GM23338 (cell line): ENCODE measurements around the gene ADSS1. TPM values are rescaled to one million over a fixed set of nuclear protein-coding genes. Genes with fewer than 3 reads are reported as not detected.
A peak's percentile ranks its signal among the peaks of the same experiment; 100 is the strongest.

ENCODE experiments used
- ATAC-seq: fragments of 200-7000 bp; cut with Tn5 transposase; 3 replicates; pipeline ENCODE4 v1.9.1; 2020
- DNase-seq: peaks from one replicate; pipeline ENCODE4 v3.0.0-alpha.2; 2015; ENCODE audit warnings: low spot score
- H2AFZ ChIP-seq: fragments of 200-600 bp; sonication (generic); 2 replicates; pipeline ENCODE4 v1.8.0; 2016; ENCODE audit warnings: antibody characterized with exemption, mild to moderate bottlenecking, moderate library complexity
- H3F3A ChIP-seq: fragments of 200-600 bp; sonication (generic); replicated peaks from 2 replicates; pipeline ENCODE4 v1.8.0; 2017; ENCODE audit warnings: antibody characterized with exemption, mixed run types, low read depth
- H3K27ac ChIP-seq: fragments of 200-600 bp; sonication (generic); 2 replicates; pipeline ENCODE4 v1.6.1; 2016; ENCODE audit warnings: low read depth
- H3K27me3 ChIP-seq: fragments of 200-600 bp; sonication (generic); 2 replicates; pipeline ENCODE4 v1.8.0; 2016; ENCODE audit warnings: mild to moderate bottlenecking, mixed run types, moderate library complexity; ENCODE audit not compliant: insufficient read depth
- H3K36me3 ChIP-seq: fragments of 200-600 bp; sonication (generic); 2 replicates; pipeline ENCODE4 v1.8.0; 2016; ENCODE audit warnings: mild to moderate bottlenecking; ENCODE audit not compliant: insufficient read depth
- H3K4me1 ChIP-seq: fragments of 200-600 bp; sonication (generic); 2 replicates; pipeline ENCODE4 v1.8.0; 2016; ENCODE audit warnings: mild to moderate bottlenecking, moderate library complexity; ENCODE audit not compliant: insufficient read depth
- H3K4me2 ChIP-seq: fragments of 200-600 bp; sonication (generic); 2 replicates; pipeline ENCODE4 v1.7.1; 2017; ENCODE audit warnings: mixed run types
- H3K4me3 ChIP-seq: fragments of 200-600 bp; sonication (generic); 2 replicates; pipeline ENCODE4 v1.6.1; 2016; ENCODE audit warnings: mixed run types
- H3K79me2 ChIP-seq: fragments of 200-600 bp; sonication (generic); replicated peaks from 2 replicates; pipeline ENCODE4 v1.8.0; 2017; ENCODE audit warnings: mild to moderate bottlenecking; ENCODE audit not compliant: insufficient read depth
- H3K9me2 ChIP-seq: fragments of 200-600 bp; sonication (generic); 2 replicates; pipeline ENCODE4 v1.8.0; 2017; ENCODE audit not compliant: insufficient read depth
- H4K20me1 ChIP-seq: fragments of 200-600 bp; sonication (generic); replicated peaks from 2 replicates; pipeline ENCODE4 v1.8.0; 2017; ENCODE audit warnings: mild to moderate bottlenecking; ENCODE audit not compliant: insufficient read depth
- H3K27ac Mint-ChIP-seq: 2 replicates; pipeline ENCODE4 v1.8.0; 2020; ENCODE audit warnings: inconsistent platforms, mild to moderate bottlenecking, moderate library complexity, mixed read lengths
- H3K27me3 Mint-ChIP-seq: 3 replicates; pipeline ENCODE4 v1.8.0; 2022; ENCODE audit warnings: low read depth, mild to moderate bottlenecking, moderate library complexity, mixed read lengths, inconsistent platforms; ENCODE audit not compliant: insufficient read depth, poor library complexity
- H3K36me3 Mint-ChIP-seq: 3 replicates; pipeline ENCODE4 v1.8.0; 2021; ENCODE audit warnings: low read depth, mild to moderate bottlenecking, inconsistent platforms, moderate library complexity, mixed read lengths
- H3K4me1 Mint-ChIP-seq: 3 replicates; pipeline ENCODE4 v1.8.0; 2020; ENCODE audit warnings: mild to moderate bottlenecking, inconsistent platforms, mixed read lengths
- H3K4me3 Mint-ChIP-seq: 3 replicates; pipeline ENCODE4 v1.8.0; 2021; ENCODE audit warnings: moderate library complexity, mild to moderate bottlenecking, inconsistent platforms, mixed read lengths
- H3K9me3 Mint-ChIP-seq: 3 replicates; pipeline ENCODE4 v1.8.0; 2020; ENCODE audit warnings: moderate library complexity, mild to moderate bottlenecking, inconsistent platforms, mixed read lengths
- CREB1 ChIP-seq: fragments of 250-450 bp; sonication (Bioruptor Pico); IDR thresholded peaks from 2 replicates; pipeline ENCODE4 v1.5.0; 2020; ENCODE audit warnings: low read depth, mild to moderate bottlenecking, moderate library complexity
- CTCF ChIP-seq, 2 experiments: fragments of 200-600 bp in 1 of 2; sonication (generic) in 1 of 2; conservative IDR thresholded peaks; 2 replicates each; pipeline versions ENCODE4 v1.5.1 to v1.6.1; 2016 to 2017; ENCODE audit warnings: antibody characterized with exemption in 2 of 2, low read depth in 2 of 2, mild to moderate bottlenecking in 2 of 2, moderate library complexity in 1 of 2
- ETS1 ChIP-seq: IDR thresholded peaks from 2 replicates; pipeline ENCODE4 v1.6.1; 2016; ENCODE audit warnings: antibody characterized with exemption
- EZH2 ChIP-seq: fragments of 200-600 bp; sonication (generic); IDR thresholded peaks from one replicate; pipeline ENCODE4 v1.8.0; 2017; ENCODE audit warnings: antibody characterized with exemption, mild to moderate bottlenecking, low read depth; ENCODE audit not compliant: unreplicated experiment
- EZH2phosphoT487 ChIP-seq: fragments of 200-600 bp; sonication (generic); IDR thresholded peaks from one replicate; pipeline ENCODE4 v1.8.1; 2018; ENCODE audit warnings: antibody characterized with exemption; ENCODE audit not compliant: unreplicated experiment
- JUNB ChIP-seq: IDR thresholded peaks from one replicate; pipeline ENCODE4 v1.6.1; 2016; ENCODE audit warnings: antibody characterized with exemption; ENCODE audit not compliant: unreplicated experiment
- NANOG ChIP-seq: IDR thresholded peaks from 2 replicates; pipeline ENCODE4 v1.6.1; 2016; ENCODE audit warnings: antibody characterized with exemption, borderline replicate concordance
- POLR2AphosphoS5 ChIP-seq: IDR thresholded peaks from 2 replicates; pipeline ENCODE4 v1.6.1; 2016; ENCODE audit warnings: antibody characterized with exemption, low read depth
- REST ChIP-seq: IDR thresholded peaks from one replicate; pipeline ENCODE4 v1.6.1; 2018; ENCODE audit warnings: antibody characterized with exemption; ENCODE audit not compliant: unreplicated experiment
- STAT1 ChIP-seq: IDR thresholded peaks from one replicate; pipeline ENCODE4 v1.6.1; 2016; ENCODE audit warnings: antibody characterized with exemption; ENCODE audit not compliant: unreplicated experiment
- ZNF114 ChIP-seq: fragments of 250-450 bp; sonication (Bioruptor Pico); IDR thresholded peaks from 2 replicates; pipeline ENCODE4 v1.5.0; 2020; ENCODE audit warnings: mild to moderate bottlenecking, moderate library complexity
- ZNF331 ChIP-seq: fragments of 250-450 bp; sonication (Bioruptor Pico); IDR thresholded peaks from 2 replicates; pipeline ENCODE4 v1.5.0; 2020; ENCODE audit warnings: low read depth, mild to moderate bottlenecking, moderate library complexity
- ZNF462 ChIP-seq: fragments of 250-450 bp; sonication (Bioruptor Pico); IDR thresholded peaks from 2 replicates; pipeline ENCODE4 v1.5.0; 2020; ENCODE audit warnings: mild to moderate bottlenecking, moderate library complexity
- polyA plus RNA-seq: library from polyadenylated mRNA; unstranded; fragments of >200 nt; fragmentation: Nextera tagmentation; extraction: Ambion mirVana; gene quantifications from 2 replicates; pipeline ENCODE4 v1.2.1, GENCODE V29; 2016
- total RNA-seq: library from RNA; depleted of rRNA; stranded (reverse); fragments of >200 nt; shearing (Covaris generic); gene quantifications from 2 replicates; pipeline ENCODE4 v1.2.3, GENCODE V29; 2014

ADSS1 gene
- total and polyA plus RNA-seq, 2 experiments from 2014 or later, result 9.5 to 11.6 TPM

GRCh38 chr14:104680056-104680805 is 43.8 kb upstream of the ADSS1 start:
- no peaks in the 10 kb centered on the region for H4K20me1 ChIP-seq
- TF ChIP-seq ZNF462 (CRISPR knock-in tag) (no peak), ZNF114 (CRISPR knock-in tag) (no peak), ETS1 (no peak), JUNB (no peak), STAT1 (no peak), CTCF (conservative IDR thresholded peaks at IDR 0.05; ENCODE audit: low read depth in 2 of 2) (no peak), CREB1 (no peak), POLR2AphosphoS5 (no peak), EZH2 (no peak), NANOG (no peak), EZH2phosphoT487 (no peak), REST (no peak), ZNF331 (CRISPR knock-in tag) (no peak)
- no peak overlapping the region for H2AFZ ChIP-seq
- H3K27ac ChIP-seq, result no peak overlapping the region; the same call in 1 of the 2 replicates
- H3K4me3 ChIP-seq, result no peak overlapping the region
- ATAC-seq (no peak), DNase-seq (no peak)
- H3K27ac Mint-ChIP-seq, result peak overlapping the region; percentile 81
- H3K9me3 Mint-ChIP-seq, result no peaks in the 10 kb centered on the region
- 0 out of 2 replicates have a peak overlapping the region, but pooled peaks have one; percentile 78 for H3K4me2 ChIP-seq
- H3K27me3 Mint-ChIP-seq, result peaks cover 32% of the 10 kb centered on the region
- H3F3A ChIP-seq, result peaks cover 27% of the 10 kb centered on the region
- no peaks in the 10 kb centered on the region for H3K27me3 ChIP-seq
- H3K9me2 ChIP-seq, result peaks cover 4% of the 10 kb centered on the region; the same call in 1 of the 2 replicates
- no peak overlapping the region; the same call in 2 of the 3 replicates for H3K4me3 Mint-ChIP-seq
- no peaks in the 10 kb centered on the region for H3K79me2 ChIP-seq
- peaks cover 62% of the 10 kb centered on the region for H3K4me1 Mint-ChIP-seq
- H3K36me3 Mint-ChIP-seq, result no peaks in the 10 kb centered on the region; the same call in 2 of the 3 replicates
- H3K4me1 ChIP-seq, result peaks cover 58% of the 10 kb centered on the region
- H3K36me3 ChIP-seq, result no peaks in the 10 kb centered on the region
